ENCODE data around the gene USP47.

DNA sequence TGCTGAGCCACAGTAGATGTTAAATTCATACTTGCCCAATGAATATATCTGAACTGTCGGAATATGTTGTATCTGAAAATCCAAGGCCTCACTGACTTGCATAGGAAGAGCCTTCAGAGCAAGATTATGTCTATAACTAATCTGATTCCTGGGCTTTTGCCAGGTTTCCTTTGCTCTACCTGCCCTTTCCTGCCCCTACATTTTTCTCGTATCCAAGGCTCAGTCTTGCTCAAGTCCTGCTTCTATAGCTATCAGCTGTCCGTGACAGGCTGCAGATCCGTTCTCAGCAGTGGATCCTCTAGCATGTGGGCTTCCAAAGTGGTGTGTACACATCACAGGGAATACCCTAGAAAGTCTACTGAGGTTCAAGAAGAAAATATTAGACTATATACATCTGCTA lies 18.8 kb upstream of the USP47 start:
- TF ChIP-seq, protein P1, sequence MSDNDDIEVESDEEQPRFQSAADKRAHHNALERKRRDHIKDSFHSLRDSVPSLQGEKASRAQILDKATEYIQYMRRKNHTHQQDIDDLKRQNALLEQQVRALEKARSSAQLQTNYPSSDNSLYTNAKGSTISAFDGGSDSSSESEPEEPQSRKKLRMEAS (IDR thresholded peaks at IDR 0.05; ENCODE audit: low read depth, low read length): no peak
- TF ChIP-seq, protein P2, sequence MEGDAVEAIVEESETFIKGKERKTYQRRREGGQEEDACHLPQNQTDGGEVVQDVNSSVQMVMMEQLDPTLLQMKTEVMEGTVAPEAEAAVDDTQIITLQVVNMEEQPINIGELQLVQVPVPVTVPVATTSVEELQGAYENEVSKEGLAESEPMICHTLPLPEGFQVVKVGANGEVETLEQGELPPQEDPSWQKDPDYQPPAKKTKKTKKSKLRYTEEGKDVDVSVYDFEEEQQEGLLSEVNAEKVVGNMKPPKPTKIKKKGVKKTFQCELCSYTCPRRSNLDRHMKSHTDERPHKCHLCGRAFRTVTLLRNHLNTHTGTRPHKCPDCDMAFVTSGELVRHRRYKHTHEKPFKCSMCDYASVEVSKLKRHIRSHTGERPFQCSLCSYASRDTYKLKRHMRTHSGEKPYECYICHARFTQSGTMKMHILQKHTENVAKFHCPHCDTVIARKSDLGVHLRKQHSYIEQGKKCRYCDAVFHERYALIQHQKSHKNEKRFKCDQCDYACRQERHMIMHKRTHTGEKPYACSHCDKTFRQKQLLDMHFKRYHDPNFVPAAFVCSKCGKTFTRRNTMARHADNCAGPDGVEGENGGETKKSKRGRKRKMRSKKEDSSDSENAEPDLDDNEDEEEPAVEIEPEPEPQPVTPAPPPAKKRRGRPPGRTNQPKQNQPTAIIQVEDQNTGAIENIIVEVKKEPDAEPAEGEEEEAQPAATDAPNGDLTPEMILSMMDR (IDR thresholded peaks at IDR 0.05; ENCODE audit: low read depth, low read length): no peak
